Liver (tissue), 9 donors: ENCODE measurements around the gene RSU1. TPM values are rescaled to one million over a fixed set of nuclear protein-coding genes. Genes with fewer than 3 reads are reported as not detected.

Experiments used
- DNase-seq: peaks from one replicate; pipeline ENCODE4 v3.0.0-alpha.2; 2017; ENCODE audit warnings: low spot score
- H3K27ac ChIP-seq, 2 donors: one replicate each; pipeline ENCODE4 v1.7.0; 2013; ENCODE audit warnings: inconsistent platforms in 2 of 2, low read length in 2 of 2, control low read depth in 1 of 2, low read depth in 1 of 2, mild to moderate bottlenecking in 1 of 2
- H3K27me3 ChIP-seq, 4 donors: one replicate each; pipeline versions ENCODE4 v1.6.1 to v1.7.0; 2013; ENCODE audit warnings: low read length in 3 of 4, inconsistent platforms in 1 of 4, mild to moderate bottlenecking in 1 of 4, moderate library complexity in 1 of 4; ENCODE audit not compliant: control insufficient read depth in 4 of 4, insufficient read depth in 4 of 4
- H3K36me3 ChIP-seq, 4 donors: one replicate each; pipeline versions ENCODE4 v1.6.1 to v1.7.0; 2013; ENCODE audit warnings: low read length in 3 of 4, mild to moderate bottlenecking in 3 of 4, low read depth in 1 of 4, moderate library complexity in 1 of 4; ENCODE audit not compliant: control insufficient read depth in 4 of 4, insufficient read depth in 3 of 4
- H3K4me1 ChIP-seq, 4 donors: one replicate each; pipeline versions ENCODE4 v1.6.1 to v1.7.0; 2013; ENCODE audit warnings: low read length in 3 of 4, mild to moderate bottlenecking in 3 of 4, moderate library complexity in 1 of 4; ENCODE audit not compliant: control insufficient read depth in 4 of 4, insufficient read depth in 4 of 4
- H3K4me3 ChIP-seq, 3 donors: one replicate each; pipeline versions ENCODE4 v1.6.1 to v1.7.0; 2013; ENCODE audit warnings: low read length in 3 of 3, control low read depth in 1 of 3, low read depth in 1 of 3, mild to moderate bottlenecking in 1 of 3
- H3K9ac ChIP-seq, 2 donors: one replicate each; pipeline ENCODE4 v1.7.0; 2013; ENCODE audit warnings: low read length in 2 of 2, mild to moderate bottlenecking in 2 of 2, moderate library complexity in 2 of 2, control low read depth in 1 of 2, low read depth in 1 of 2
- H3K9me3 ChIP-seq, 4 donors: one replicate each; pipeline versions ENCODE4 v1.6.1 to v1.7.0; 2013; ENCODE audit warnings: low read length in 3 of 4; ENCODE audit not compliant: control insufficient read depth in 4 of 4
- EGR1 ChIP-seq, 2 donors: IDR thresholded peaks; 2 replicates each; pipeline ENCODE4 v1.6.1; 2016 to 2018; ENCODE audit warnings: antibody characterized with exemption in 2 of 2, low read depth in 2 of 2
- FOXA1 ChIP-seq: IDR thresholded peaks from 2 replicates; pipeline ENCODE4 v1.6.1; 2016; ENCODE audit warnings: antibody characterized with exemption
- FOXA2 ChIP-seq: IDR thresholded peaks from 2 replicates; pipeline ENCODE4 v1.6.1; 2016; ENCODE audit warnings: antibody characterized with exemption
- GABPA ChIP-seq, 2 donors: IDR thresholded peaks in 1 of 2; conservative IDR thresholded peaks in 1 of 2; 2 replicates each; pipeline ENCODE4 v1.6.1; 2016; ENCODE audit warnings: antibody characterized with exemption in 2 of 2, mild to moderate bottlenecking in 1 of 2, moderate library complexity in 1 of 2
- HNF4A ChIP-seq, 2 donors: conservative IDR thresholded peaks; 2 replicates each; pipeline ENCODE4 v1.6.1; 2016; ENCODE audit warnings: antibody characterized with exemption in 2 of 2, mild to moderate bottlenecking in 2 of 2
- HNF4G ChIP-seq: IDR thresholded peaks from 2 replicates; pipeline ENCODE4 v1.6.1; 2016; ENCODE audit warnings: antibody characterized with exemption
- JUND ChIP-seq, 2 donors: IDR thresholded peaks; 2 replicates each; pipeline ENCODE4 v1.6.1; 2016; ENCODE audit warnings: antibody characterized with exemption in 2 of 2
- NR2F2 ChIP-seq: IDR thresholded peaks from 2 replicates; pipeline ENCODE4 v1.6.1; 2016; ENCODE audit warnings: antibody characterized with exemption
- RAD21 ChIP-seq, 2 donors: IDR thresholded peaks; 2 replicates each; pipeline ENCODE4 v1.6.1; 2016; ENCODE audit warnings: antibody characterized with exemption in 2 of 2, mild to moderate bottlenecking in 2 of 2
- RXRA ChIP-seq, 2 donors: IDR thresholded peaks; 2 replicates each; pipeline ENCODE4 v1.6.1; 2017 to 2018; ENCODE audit warnings: antibody characterized with exemption in 2 of 2, mild to moderate bottlenecking in 1 of 2
- SP1 ChIP-seq: IDR thresholded peaks from 2 replicates; pipeline ENCODE4 v1.6.1; 2018; ENCODE audit warnings: antibody characterized with exemption, mild to moderate bottlenecking
- TAF1 ChIP-seq: conservative IDR thresholded peaks from 2 replicates; pipeline ENCODE4 v1.6.1; 2016; ENCODE audit warnings: antibody characterized with exemption, mild to moderate bottlenecking
- YY1 ChIP-seq: IDR thresholded peaks from 2 replicates; pipeline ENCODE4 v1.6.1; 2016; ENCODE audit warnings: antibody characterized with exemption, mild to moderate bottlenecking
- WGBS: extraction: QIAGEN DNeasy Blood & Tissue Kit; methylation state at CpG from one replicate; pipeline ENCODE4 v1.1.7; 2013; 5-methylcytosine and 5-hydroxymethylcytosine counted together
- polyA plus RNA-seq, 2 donors: library from polyadenylated mRNA; stranded (reverse) in 1 of 2; unstranded in 1 of 2; fragments of 200-250 nt in 1 of 2; fragments of >200 nt in 1 of 2; fragmentation: Nextera tagmentation in 1 of 2; extraction: Ambion mirVana in 1 of 2; gene quantifications; one replicate each; pipeline versions ENCODE4 v1.2.1 to v1.2.3, GENCODE V29; 2013 to 2015
- total RNA-seq, 2 donors: library from RNA; depleted of rRNA; stranded (reverse); fragments of >200 nt; gene quantifications; one replicate each; pipeline ENCODE4 v1.2.3, GENCODE V29; 2014
- TF ChIP-seq, protein P1 (sequence below): IDR thresholded peaks from 2 replicates; pipeline ENCODE4 v1.6.1; 2016; ENCODE audit warnings: antibody characterized with exemption
- TF ChIP-seq, protein P2 (sequence below): IDR thresholded peaks from 2 replicates; pipeline ENCODE4 v1.6.1; 2016; ENCODE audit warnings: antibody characterized with exemption
- TF ChIP-seq, protein P3 (sequence below): IDR thresholded peaks from 2 replicates; pipeline ENCODE4 v1.6.1; 2016; ENCODE audit warnings: antibody characterized with exemption
- donor health status: healthy.
- donor health status: healthy.
- donor health status: healthy.
- donor health status: healthy.
- donor health status: healthy.

Gene RSU1
- total and polyA plus RNA-seq, 4 donors: 19.2 to 38.2 (median 28.0) TPM

DNA sequence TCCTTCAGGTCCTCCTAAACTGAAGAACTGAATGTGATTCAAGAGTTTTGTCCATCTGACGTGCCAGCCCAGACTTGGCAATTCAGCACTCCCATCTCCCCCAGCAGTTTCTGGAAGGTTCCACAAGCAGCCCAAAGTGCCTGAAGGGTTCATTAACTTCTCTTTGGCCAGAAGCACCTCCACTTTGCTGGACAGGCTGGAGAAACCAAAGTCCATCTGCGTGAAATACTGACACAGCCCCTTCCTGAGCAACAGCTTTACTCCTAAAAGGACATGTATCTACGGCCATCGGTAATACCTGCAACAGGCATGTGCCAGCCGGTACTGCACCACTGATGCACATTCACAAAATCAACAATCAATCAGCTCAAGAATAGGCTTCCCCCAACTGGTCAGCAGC, 48.5 kb downstream of the RSU1 start:
- no peak for DNase-seq
- Histone ChIP-seq H3K9me3 (no peaks in the 10 kb centered on the region), H3K4me1 (no peaks in the 10 kb centered on the region), H3K27me3 (no peaks in the 10 kb centered on the region), H3K27ac (no peak overlapping the region), H3K4me3 (no peak overlapping the region), H3K9ac (no peak overlapping the region), H3K36me3 (no peaks in the 10 kb centered on the region)
- peak in 1 of 2 donors; percentile 53 for TF ChIP-seq HNF4A (conservative IDR thresholded peaks at IDR 0.05)
- TF ChIP-seq GABPA (IDR thresholded peaks at IDR 0.05 in 1 of 2, conservative IDR thresholded peaks at IDR 0.05 in 1 of 2): no peak
- whole genome bisulfite sequencing: 84% methylated on average over 5 of the region's 5 CpGs

DNA sequence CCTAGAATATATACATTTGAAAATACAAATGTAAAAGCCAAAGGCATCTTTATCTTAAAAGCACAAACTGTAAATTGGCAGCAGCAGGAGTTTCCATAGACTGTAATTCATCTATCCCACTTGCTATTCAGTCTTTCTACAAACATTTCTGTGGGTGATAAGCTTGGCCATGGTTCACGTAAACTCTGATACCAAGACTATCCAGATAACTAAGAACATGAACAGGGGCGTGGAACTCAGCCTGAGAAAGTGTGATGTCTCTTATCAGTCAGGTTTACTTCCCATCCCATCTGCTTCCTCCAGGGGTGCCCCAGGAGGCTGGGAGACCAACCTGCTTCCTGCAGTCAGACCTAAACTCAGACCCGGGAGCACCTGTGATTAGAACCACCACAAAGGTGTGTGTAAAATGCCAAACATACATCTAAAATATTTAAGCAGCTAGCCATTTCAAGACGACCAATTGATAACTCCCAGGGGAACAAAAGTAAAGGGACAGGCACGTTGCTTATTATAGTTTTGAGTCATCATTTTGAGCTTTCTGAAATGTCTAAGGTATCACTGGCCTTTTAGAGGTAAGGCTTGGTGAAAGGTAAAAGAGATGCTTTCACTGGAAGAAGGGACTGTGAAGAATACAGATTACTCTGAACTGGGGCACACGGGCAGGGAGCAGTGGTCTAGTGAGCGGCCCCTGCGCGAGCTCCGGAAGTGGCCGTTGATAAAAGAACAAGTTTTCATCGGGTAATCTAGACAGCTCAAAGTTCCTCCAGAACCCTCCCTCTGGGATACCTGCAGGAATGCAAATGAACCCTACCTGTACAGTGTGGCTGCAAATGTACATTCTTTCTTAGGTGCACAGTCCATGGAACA, 51.5 kb downstream of the RSU1 start:
- Histone ChIP-seq H3K4me1 (no peaks in the 10 kb centered on the region), H3K9me3 (no peaks in the 10 kb centered on the region), H3K27ac (no peak overlapping the region), H3K9ac (no peak overlapping the region), H3K27me3 (no peaks in the 10 kb centered on the region), H3K4me3 (no peak overlapping the region), H3K36me3 (no peaks in the 10 kb centered on the region)
- WGBS: 83% methylated on average over 12 of the region's 12 CpGs
- TF ChIP-seq RXRA (IDR thresholded peaks at IDR 0.05): no peak
- no peak for TF ChIP-seq FOXA2
- TF ChIP-seq FOXA1: no peak
- TF ChIP-seq GABPA (IDR thresholded peaks at IDR 0.05 in 1 of 2, conservative IDR thresholded peaks at IDR 0.05 in 1 of 2): no peak
- TF ChIP-seq, protein P1, sequence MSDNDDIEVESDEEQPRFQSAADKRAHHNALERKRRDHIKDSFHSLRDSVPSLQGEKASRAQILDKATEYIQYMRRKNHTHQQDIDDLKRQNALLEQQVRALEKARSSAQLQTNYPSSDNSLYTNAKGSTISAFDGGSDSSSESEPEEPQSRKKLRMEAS: no peak
- TF ChIP-seq NR2F2: no peak
- no peak for TF ChIP-seq SP1
- TF ChIP-seq, protein P2, sequence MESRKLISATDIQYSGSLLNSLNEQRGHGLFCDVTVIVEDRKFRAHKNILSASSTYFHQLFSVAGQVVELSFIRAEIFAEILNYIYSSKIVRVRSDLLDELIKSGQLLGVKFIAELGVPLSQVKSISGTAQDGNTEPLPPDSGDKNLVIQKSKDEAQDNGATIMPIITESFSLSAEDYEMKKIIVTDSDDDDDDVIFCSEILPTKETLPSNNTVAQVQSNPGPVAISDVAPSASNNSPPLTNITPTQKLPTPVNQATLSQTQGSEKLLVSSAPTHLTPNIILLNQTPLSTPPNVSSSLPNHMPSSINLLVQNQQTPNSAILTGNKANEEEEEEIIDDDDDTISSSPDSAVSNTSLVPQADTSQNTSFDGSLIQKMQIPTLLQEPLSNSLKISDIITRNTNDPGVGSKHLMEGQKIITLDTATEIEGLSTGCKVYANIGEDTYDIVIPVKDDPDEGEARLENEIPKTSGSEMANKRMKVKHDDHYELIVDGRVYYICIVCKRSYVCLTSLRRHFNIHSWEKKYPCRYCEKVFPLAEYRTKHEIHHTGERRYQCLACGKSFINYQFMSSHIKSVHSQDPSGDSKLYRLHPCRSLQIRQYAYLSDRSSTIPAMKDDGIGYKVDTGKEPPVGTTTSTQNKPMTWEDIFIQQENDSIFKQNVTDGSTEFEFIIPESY: no peak
- TF ChIP-seq RAD21 (IDR thresholded peaks at IDR 0.05): no peak
- TF ChIP-seq JUND (IDR thresholded peaks at IDR 0.05): no peak
- no peak for TF ChIP-seq TAF1
- TF ChIP-seq YY1: no peak
- TF ChIP-seq HNF4G: no peak
- TF ChIP-seq, protein P3, sequence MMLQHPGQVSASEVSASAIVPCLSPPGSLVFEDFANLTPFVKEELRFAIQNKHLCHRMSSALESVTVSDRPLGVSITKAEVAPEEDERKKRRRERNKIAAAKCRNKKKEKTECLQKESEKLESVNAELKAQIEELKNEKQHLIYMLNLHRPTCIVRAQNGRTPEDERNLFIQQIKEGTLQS: no peak
- TF ChIP-seq EGR1 (IDR thresholded peaks at IDR 0.05; ENCODE audit: low read depth in 2 of 2): no peak
- DNase-seq: peak; percentile 41

GRCh38 chr10:16761300-16761699, 55.9 kb downstream of the RSU1 start:
- TF ChIP-seq GABPA (IDR thresholded peaks at IDR 0.05 in 1 of 2, conservative IDR thresholded peaks at IDR 0.05 in 1 of 2): no peak
- TF ChIP-seq NR2F2: peak; percentile 30
- TF ChIP-seq HNF4A (conservative IDR thresholded peaks at IDR 0.05): no peak
- TF ChIP-seq, protein P3: no peak
- no peak for TF ChIP-seq FOXA2
- no peak for TF ChIP-seq RXRA (IDR thresholded peaks at IDR 0.05)
- no peak for TF ChIP-seq YY1
- no peaks in the 10 kb centered on the region for H3K36me3 ChIP-seq
- no peak overlapping the region for H3K4me3 ChIP-seq
- no peak overlapping the region for H3K27ac ChIP-seq
- H3K27me3 ChIP-seq: no peaks in the 10 kb centered on the region
- no peaks in the 10 kb centered on the region for H3K9me3 ChIP-seq
- H3K4me1 ChIP-seq: no peaks in the 10 kb centered on the region
- DNase-seq: no peak
- 89% methylated on average over 8 of the region's 8 CpGs for WGBS
- no peak overlapping the region for H3K9ac ChIP-seq
